Fibroblast of lung (primary cell): ENCODE measurements around the gene CIDEB. TPM values are rescaled to one million over a fixed set of nuclear protein-coding genes. Genes with fewer than 3 reads are reported as not detected.

Experiments
- DNase-seq, 2 donors: peaks; one replicate each; pipeline versions ENCODE4 v3.0.0 to v3.0.0-alpha.2; 2010; ENCODE audit warnings: low read depth in 2 of 2
- H2AFZ ChIP-seq: 2 replicates; pipeline ENCODE4 v1.5.1; 2012; ENCODE audit warnings: low read length, control low read depth, inconsistent platforms
- H3K27ac ChIP-seq: 2 replicates; pipeline ENCODE4 v1.5.1; 2011; ENCODE audit warnings: low read length, control low read depth; ENCODE audit not compliant: insufficient read depth
- H3K27me3 ChIP-seq: 2 replicates; pipeline ENCODE4 v1.5.1; 2011; ENCODE audit warnings: mild to moderate bottlenecking, low read length; ENCODE audit not compliant: control insufficient read depth, insufficient read depth
- H3K36me3 ChIP-seq: 2 replicates; pipeline ENCODE4 v1.5.1; 2011; ENCODE audit warnings: low read length; ENCODE audit not compliant: control insufficient read depth, insufficient read depth
- H3K4me1 ChIP-seq: 2 replicates; pipeline ENCODE4 v1.5.1; 2011; ENCODE audit warnings: low read length; ENCODE audit not compliant: control insufficient read depth, insufficient read depth; ENCODE audit errors: extremely low read depth
- H3K4me2 ChIP-seq: 2 replicates; pipeline ENCODE4 v1.5.1; 2011; ENCODE audit warnings: low read length, control low read depth; ENCODE audit not compliant: insufficient read depth; ENCODE audit errors: extremely low read depth
- H3K4me3 ChIP-seq, 4 experiments: fragments of 200-600 bp in 1 of 4; sonication (generic) in 1 of 4; replicated peaks in 1 of 4; 2 replicates each; pipeline ENCODE4 v1.5.1; 2011 to 2016; ENCODE audit warnings: low read length in 4 of 4, low read depth in 3 of 4, mild to moderate bottlenecking in 3 of 4, control low read depth in 2 of 4, inconsistent platforms in 1 of 4, mixed read lengths in 1 of 4; ENCODE audit not compliant: insufficient read depth in 1 of 4; ENCODE audit errors: control extremely low read depth in 1 of 4
- H3K79me2 ChIP-seq: 2 replicates; pipeline ENCODE4 v1.5.1; 2012; ENCODE audit warnings: mild to moderate bottlenecking, low read length, inconsistent platforms; ENCODE audit not compliant: control insufficient read depth, insufficient read depth
- H3K9ac ChIP-seq: 2 replicates; pipeline ENCODE4 v1.5.1; 2011; ENCODE audit warnings: mild to moderate bottlenecking, low read length, control low read depth; ENCODE audit not compliant: insufficient read depth
- H3K9me3 ChIP-seq: 2 replicates; pipeline ENCODE4 v1.5.1; 2012; ENCODE audit warnings: low read depth, low read length; ENCODE audit not compliant: control insufficient read depth, insufficient read depth
- H4K20me1 ChIP-seq: 2 replicates; pipeline ENCODE4 v1.5.1; 2011; ENCODE audit warnings: low read length; ENCODE audit not compliant: control insufficient read depth, insufficient read depth; ENCODE audit errors: extremely low read depth
- CTCF ChIP-seq, 2 donors: IDR thresholded peaks in 1 of 2; conservative IDR thresholded peaks in 1 of 2; 1 replicate in 1 of 2; 2 replicates in 1 of 2; pipeline ENCODE4 v1.5.1; 2011 to 2012; ENCODE audit warnings: low read length in 2 of 2, control low read depth in 1 of 2, inconsistent platforms in 1 of 2, low read depth in 1 of 2, mild to moderate bottlenecking in 1 of 2
- EZH2 ChIP-seq: IDR thresholded peaks from 2 replicates; pipeline ENCODE4 v1.5.1; 2012; ENCODE audit warnings: low read length, control low read depth, mild to moderate bottlenecking; ENCODE audit errors: missing control alignments
- polyA plus RNA-seq, 2 donors: library from polyadenylated mRNA; depleted of rRNA in 1 of 2; stranded (reverse) in 1 of 2; unstranded in 1 of 2; fragments of >200 nt; gene quantifications; 2 replicates each; pipeline ENCODE4 v1.2.1, GENCODE V29; 2011 to 2012; ENCODE audit warnings: missing spikeins in 1 of 2
- total RNA-seq: library from RNA; depleted of rRNA; stranded (reverse); fragments of >200 nt; gene quantifications from 2 replicates; pipeline ENCODE4 v1.2.1, GENCODE V29; 2014

Gene CIDEB
- total and polyA plus RNA-seq, 2 donors (not counting 1 experiment from before 2014, with no cell fraction given), result 0.33 to 0.42 TPM

- H3K4me3 ChIP-seq, result peak within 1 kb of the TSS; percentile 1 to 54 (median 1)
- H3K27ac ChIP-seq, result no peak within 1 kb of the TSS
- H3K27me3 ChIP-seq, result peaks cover 32% of the 10 kb centered on the region
- DNase-seq, result no peak
- H3K9me3 ChIP-seq, result no peaks in the 10 kb centered on the region
- peak within 1 kb of the TSS; percentile 59 for H2AFZ ChIP-seq
- no peaks in the 10 kb centered on the region for H3K79me2 ChIP-seq
- TF ChIP-seq CTCF (conservative IDR thresholded peaks at IDR 0.05 in 1 of 2, IDR thresholded peaks at IDR 0.05 in 1 of 2; ENCODE audit: low read depth in 1 of 2, low read length in 2 of 2), result no peak
- peak; percentile 53 for TF ChIP-seq EZH2
- H3K4me1 ChIP-seq, result peaks cover 2% of the 10 kb centered on the region
- H3K36me3 ChIP-seq, result no peaks in the 10 kb centered on the region
- H3K4me2 ChIP-seq, result peak within 1 kb of the TSS; percentile 80
- no peaks in the 10 kb centered on the region for H4K20me1 ChIP-seq
- peak within 1 kb of the TSS; percentile 55 for H3K9ac ChIP-seq
These were observed 26.9 kb upstream of the CIDEB start, which contains the start of gene ADCY4 for GRCh38 chr14:24334431-24335291. Gene ADCY4 (minus strand): TSS chr14:24335071. CDS start chr14:24334652, 419 bp downstream.

GRCh38 chr14:24332268-24332993 lies 24.7 kb upstream of the CIDEB start:
- Histone ChIP-seq H2AFZ (no peak overlapping the region), H3K4me2 (peak overlapping the region; percentile 72), H4K20me1 (no peaks in the 10 kb centered on the region), H3K36me3 (no peaks in the 10 kb centered on the region), H3K9ac (no peak overlapping the region), H3K4me3 (no peak overlapping the region), H3K27ac (no peak overlapping the region), H3K79me2 (no peaks in the 10 kb centered on the region), H3K4me1 (peaks cover 2% of the 10 kb centered on the region), H3K27me3 (peaks cover 27% of the 10 kb centered on the region), H3K9me3 (no peaks in the 10 kb centered on the region)
- peak; percentile 41 to 54 for DNase-seq
- TF ChIP-seq EZH2, result no peak
- TF ChIP-seq CTCF (conservative IDR thresholded peaks at IDR 0.05 in 1 of 2, IDR thresholded peaks at IDR 0.05 in 1 of 2; ENCODE audit: low read depth in 1 of 2, low read length in 2 of 2), result peak; percentile 82

GRCh38 chr14:24331731-24332267 lies 24.0 kb upstream of the CIDEB start:
- Histone ChIP-seq H3K27ac (no peak overlapping the region), H3K27me3 (peaks cover 24% of the 10 kb centered on the region), H3K4me1 (peaks cover 2% of the 10 kb centered on the region), H2AFZ (no peak overlapping the region), H3K4me3 (no peak overlapping the region), H4K20me1 (no peaks in the 10 kb centered on the region), H3K4me2 (no peak overlapping the region), H3K9ac (no peak overlapping the region), H3K36me3 (no peaks in the 10 kb centered on the region), H3K9me3 (no peaks in the 10 kb centered on the region), H3K79me2 (no peaks in the 10 kb centered on the region)
- TF ChIP-seq EZH2 (no peak), CTCF (conservative IDR thresholded peaks at IDR 0.05 in 1 of 2, IDR thresholded peaks at IDR 0.05 in 1 of 2; ENCODE audit: low read depth in 1 of 2, low read length in 2 of 2) (no peak)
- DNase-seq, result no peak
